HL-60 (cell line): ENCODE results near the gene JDP2.

Experiments
- CTCF ChIP-seq: IDR thresholded peaks from one replicate; pipeline ENCODE4 v1.5.1; 2011; ENCODE audit warnings: low read length, control low read depth, inconsistent platforms; ENCODE audit not compliant: insufficient read depth
- GABPA ChIP-seq: IDR thresholded peaks from 2 replicates; pipeline ENCODE4 v1.6.1; 2012; ENCODE audit warnings: low read depth
- POLR2AphosphoS5 ChIP-seq: IDR thresholded peaks from 2 replicates; pipeline ENCODE4 v1.6.1; 2012; ENCODE audit warnings: low read depth
- SPI1 ChIP-seq: IDR thresholded peaks from 2 replicates; pipeline ENCODE4 v1.6.1; 2012; ENCODE audit warnings: low read depth, mild to moderate bottlenecking, borderline replicate concordance
- TF ChIP-seq, protein P1 (sequence below): IDR thresholded peaks from 2 replicates; pipeline ENCODE4 v1.6.1; 2012; ENCODE audit warnings: low read depth; ENCODE audit not compliant: insufficient replicate concordance

DNA sequence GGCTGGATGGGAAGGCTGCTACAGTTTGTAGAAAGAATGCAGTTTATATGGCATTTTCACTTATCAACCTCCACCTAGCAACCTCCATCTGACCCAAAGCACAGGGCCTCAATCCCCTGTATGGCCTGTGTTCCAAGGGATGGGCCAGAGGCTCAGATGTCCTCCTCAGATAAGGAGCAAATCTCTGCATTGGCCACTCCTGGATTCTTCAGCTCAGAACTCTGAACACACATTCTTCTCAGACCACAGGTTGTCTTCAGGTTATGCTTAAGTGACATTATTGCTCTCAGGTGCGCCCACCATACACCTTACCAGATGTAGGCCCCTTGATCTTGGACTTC is 47.9 kb upstream of the JDP2 start:
- TF ChIP-seq CTCF: no peak
- TF ChIP-seq, protein P1, sequence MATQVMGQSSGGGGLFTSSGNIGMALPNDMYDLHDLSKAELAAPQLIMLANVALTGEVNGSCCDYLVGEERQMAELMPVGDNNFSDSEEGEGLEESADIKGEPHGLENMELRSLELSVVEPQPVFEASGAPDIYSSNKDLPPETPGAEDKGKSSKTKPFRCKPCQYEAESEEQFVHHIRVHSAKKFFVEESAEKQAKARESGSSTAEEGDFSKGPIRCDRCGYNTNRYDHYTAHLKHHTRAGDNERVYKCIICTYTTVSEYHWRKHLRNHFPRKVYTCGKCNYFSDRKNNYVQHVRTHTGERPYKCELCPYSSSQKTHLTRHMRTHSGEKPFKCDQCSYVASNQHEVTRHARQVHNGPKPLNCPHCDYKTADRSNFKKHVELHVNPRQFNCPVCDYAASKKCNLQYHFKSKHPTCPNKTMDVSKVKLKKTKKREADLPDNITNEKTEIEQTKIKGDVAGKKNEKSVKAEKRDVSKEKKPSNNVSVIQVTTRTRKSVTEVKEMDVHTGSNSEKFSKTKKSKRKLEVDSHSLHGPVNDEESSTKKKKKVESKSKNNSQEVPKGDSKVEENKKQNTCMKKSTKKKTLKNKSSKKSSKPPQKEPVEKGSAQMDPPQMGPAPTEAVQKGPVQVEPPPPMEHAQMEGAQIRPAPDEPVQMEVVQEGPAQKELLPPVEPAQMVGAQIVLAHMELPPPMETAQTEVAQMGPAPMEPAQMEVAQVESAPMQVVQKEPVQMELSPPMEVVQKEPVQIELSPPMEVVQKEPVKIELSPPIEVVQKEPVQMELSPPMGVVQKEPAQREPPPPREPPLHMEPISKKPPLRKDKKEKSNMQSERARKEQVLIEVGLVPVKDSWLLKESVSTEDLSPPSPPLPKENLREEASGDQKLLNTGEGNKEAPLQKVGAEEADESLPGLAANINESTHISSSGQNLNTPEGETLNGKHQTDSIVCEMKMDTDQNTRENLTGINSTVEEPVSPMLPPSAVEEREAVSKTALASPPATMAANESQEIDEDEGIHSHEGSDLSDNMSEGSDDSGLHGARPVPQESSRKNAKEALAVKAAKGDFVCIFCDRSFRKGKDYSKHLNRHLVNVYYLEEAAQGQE: no peak
- no peak for TF ChIP-seq POLR2AphosphoS5
- no peak for TF ChIP-seq GABPA
- no peak for TF ChIP-seq SPI1
